ENCODE results near the gene TIMP3.

TIMP3 gene

DNA sequence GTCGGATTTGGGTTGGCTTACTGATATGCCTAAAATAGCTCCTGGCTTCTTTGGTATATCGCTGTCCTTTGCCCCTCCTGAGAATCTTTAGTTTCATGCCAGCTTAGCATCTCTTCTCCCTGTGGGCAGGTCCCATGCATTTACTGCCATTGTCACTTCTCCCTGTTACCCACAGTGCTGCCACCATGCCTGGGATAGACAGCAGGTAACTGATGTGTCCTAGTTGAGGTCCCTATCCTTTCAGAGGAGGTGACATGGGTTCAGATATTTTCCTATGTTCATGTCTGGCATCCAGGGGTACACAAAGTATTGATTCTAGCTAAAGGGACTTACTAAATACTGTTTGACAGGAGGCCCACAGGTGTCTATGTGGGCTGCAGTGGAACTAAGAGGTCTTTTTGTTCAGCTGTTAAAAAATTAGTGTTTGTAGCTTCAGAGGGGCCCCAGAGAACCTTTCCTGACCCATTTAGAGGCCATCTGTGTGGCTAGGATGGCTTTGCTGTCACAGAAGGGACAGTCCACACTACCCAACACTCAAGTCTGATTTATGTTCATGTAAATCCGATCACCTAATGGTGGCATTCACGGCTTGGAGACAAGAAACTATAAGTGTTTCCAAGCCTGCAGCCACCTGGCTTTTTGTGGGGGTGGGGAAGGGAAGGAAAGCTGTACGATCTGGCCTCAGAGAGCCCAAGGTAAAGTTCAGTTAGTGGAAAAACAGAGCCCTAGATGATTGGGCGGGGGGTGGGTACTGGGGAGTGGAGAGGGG, 8.5 kb downstream of the TIMP3 start:
- H4K20me1 ChIP-seq (ENCODE audit: insufficient read depth, low read length, poor library complexity, severe bottlenecking) = no peaks in the 10 kb centered on the region
- H3F3A ChIP-seq (ENCODE audit: low read depth) = no peaks in the 10 kb centered on the region
- no peaks in the 10 kb centered on the region for H3K9me2 ChIP-seq (replicated peaks; ENCODE audit: low read depth, low read length)
- H3K27me3 ChIP-seq (ENCODE audit: insufficient read depth, low read length, poor library complexity, severe bottlenecking) = no peaks in the 10 kb centered on the region
- H3K9me3 ChIP-seq (ENCODE audit: insufficient read depth, low read depth, low read length) = no peaks in the 10 kb centered on the region
- TF ChIP-seq EZH2phosphoT487 (IDR thresholded peaks at IDR 0.05; ENCODE audit: borderline replicate concordance) = no peak
- TF ChIP-seq, protein P1, sequence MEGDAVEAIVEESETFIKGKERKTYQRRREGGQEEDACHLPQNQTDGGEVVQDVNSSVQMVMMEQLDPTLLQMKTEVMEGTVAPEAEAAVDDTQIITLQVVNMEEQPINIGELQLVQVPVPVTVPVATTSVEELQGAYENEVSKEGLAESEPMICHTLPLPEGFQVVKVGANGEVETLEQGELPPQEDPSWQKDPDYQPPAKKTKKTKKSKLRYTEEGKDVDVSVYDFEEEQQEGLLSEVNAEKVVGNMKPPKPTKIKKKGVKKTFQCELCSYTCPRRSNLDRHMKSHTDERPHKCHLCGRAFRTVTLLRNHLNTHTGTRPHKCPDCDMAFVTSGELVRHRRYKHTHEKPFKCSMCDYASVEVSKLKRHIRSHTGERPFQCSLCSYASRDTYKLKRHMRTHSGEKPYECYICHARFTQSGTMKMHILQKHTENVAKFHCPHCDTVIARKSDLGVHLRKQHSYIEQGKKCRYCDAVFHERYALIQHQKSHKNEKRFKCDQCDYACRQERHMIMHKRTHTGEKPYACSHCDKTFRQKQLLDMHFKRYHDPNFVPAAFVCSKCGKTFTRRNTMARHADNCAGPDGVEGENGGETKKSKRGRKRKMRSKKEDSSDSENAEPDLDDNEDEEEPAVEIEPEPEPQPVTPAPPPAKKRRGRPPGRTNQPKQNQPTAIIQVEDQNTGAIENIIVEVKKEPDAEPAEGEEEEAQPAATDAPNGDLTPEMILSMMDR (conservative IDR thresholded peaks at IDR 0.05; ENCODE audit: low read length) = no peak
- no peak overlapping the region for H3K4me3 ChIP-seq (ENCODE audit: low read length, poor library complexity, severe bottlenecking)
- no peak overlapping the region for H3K9ac ChIP-seq (ENCODE audit: low read depth, low read length, poor library complexity, severe bottlenecking)
- H3K79me2 ChIP-seq (ENCODE audit: insufficient read depth, low read length) = no peaks in the 10 kb centered on the region
- no peaks in the 10 kb centered on the region for H3K4me1 ChIP-seq (ENCODE audit: insufficient read depth, low read length, poor library complexity, severe bottlenecking)
- H3K4me2 ChIP-seq (ENCODE audit: low read depth, low read length, poor library complexity, severe bottlenecking) = no peak overlapping the region
- H2AFZ ChIP-seq (ENCODE audit: low read length) = no peak overlapping the region
- H3K36me3 ChIP-seq (ENCODE audit: insufficient read depth, low read length) = no peaks in the 10 kb centered on the region

DNA sequence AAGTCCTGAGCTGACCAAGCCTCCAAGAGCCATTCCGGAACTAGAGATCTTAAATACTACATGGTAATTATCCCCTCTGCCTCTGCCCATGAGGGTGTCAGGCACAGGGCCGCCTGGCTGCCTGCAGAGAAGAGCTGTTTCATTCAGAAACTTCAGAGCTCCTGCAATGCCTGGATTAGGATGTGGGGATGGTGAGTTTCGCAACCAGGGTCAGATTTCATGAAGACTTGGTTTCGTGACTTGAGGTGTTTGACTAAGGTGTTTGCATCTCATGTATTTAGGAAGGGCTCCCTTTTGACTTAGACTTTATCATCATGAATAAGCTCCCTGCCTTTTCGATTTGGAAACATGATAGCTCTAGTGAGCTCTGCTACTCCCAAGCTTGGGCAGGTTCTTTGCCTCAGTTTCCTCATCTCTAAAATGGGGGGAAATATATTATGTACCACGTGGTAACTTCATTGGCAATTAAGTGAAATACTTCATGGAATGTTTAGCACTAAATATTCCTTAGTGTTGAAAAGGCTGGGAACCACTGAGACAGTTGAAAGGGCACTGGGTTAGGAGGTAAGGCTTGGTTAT, 9.1 kb downstream of the TIMP3 start:
- Histone ChIP-seq H3K4me2 (ENCODE audit: low read depth, low read length, poor library complexity, severe bottlenecking) (no peak overlapping the region), H3F3A (ENCODE audit: low read depth) (no peaks in the 10 kb centered on the region), H2AFZ (ENCODE audit: low read length) (no peak overlapping the region)

DNA sequence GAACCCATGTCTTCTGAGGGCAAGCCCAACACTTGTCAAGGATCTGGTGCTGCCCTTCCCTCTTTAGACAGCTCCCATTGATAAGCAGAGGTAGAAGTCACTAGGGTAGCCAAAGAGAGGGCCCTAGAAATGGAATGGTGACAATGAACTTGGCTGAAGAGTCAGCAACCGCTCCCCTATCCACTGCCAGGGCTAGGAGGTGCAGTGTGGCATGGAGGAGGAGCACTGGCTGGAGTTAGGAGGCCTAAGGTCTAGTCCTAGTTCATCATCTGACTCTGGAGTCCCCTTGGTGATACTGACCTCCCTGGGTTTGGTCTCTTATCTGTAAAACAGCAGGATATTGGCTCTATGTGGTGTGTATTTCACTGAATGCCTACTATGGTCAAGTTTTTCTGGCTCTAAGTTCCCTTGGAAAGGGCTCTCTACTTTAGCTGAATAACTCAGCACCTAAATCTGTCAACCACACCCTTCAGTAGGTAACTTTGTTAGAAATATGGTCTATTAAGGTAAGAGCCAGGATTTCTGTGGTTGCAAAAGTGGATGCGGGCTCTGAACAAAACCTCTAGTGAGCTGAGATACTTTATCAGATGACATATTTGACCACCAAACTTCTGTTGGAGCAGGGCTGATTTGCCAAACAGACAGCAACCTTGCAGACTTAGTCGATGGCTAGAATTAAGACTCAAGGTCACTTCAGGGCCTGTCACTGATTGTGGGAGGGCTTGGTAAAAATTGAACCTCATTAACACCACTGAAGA, 10.5 kb downstream of the TIMP3 start:
- H4K20me1 ChIP-seq (ENCODE audit: insufficient read depth, low read length, poor library complexity, severe bottlenecking) = no peaks in the 10 kb centered on the region
- no peak overlapping the region for H3K9ac ChIP-seq (ENCODE audit: low read depth, low read length, poor library complexity, severe bottlenecking)
- H3K9me2 ChIP-seq (replicated peaks; ENCODE audit: low read depth, low read length) = no peaks in the 10 kb centered on the region
- H3K4me2 ChIP-seq (ENCODE audit: low read depth, low read length, poor library complexity, severe bottlenecking) = no peak overlapping the region
- no peaks in the 10 kb centered on the region for H3K79me2 ChIP-seq (ENCODE audit: insufficient read depth, low read length)
- no peaks in the 10 kb centered on the region for H3K36me3 ChIP-seq (ENCODE audit: insufficient read depth, low read length)
- H3K4me1 ChIP-seq (ENCODE audit: insufficient read depth, low read length, poor library complexity, severe bottlenecking) = no peaks in the 10 kb centered on the region
- no peaks in the 10 kb centered on the region for H3K27me3 ChIP-seq (ENCODE audit: insufficient read depth, low read length, poor library complexity, severe bottlenecking)
- TF ChIP-seq, protein P1 (conservative IDR thresholded peaks at IDR 0.05; ENCODE audit: low read length) = no peak
- no peak for TF ChIP-seq EZH2phosphoT487 (IDR thresholded peaks at IDR 0.05; ENCODE audit: borderline replicate concordance)
- H3K9me3 ChIP-seq (ENCODE audit: insufficient read depth, low read depth, low read length) = no peaks in the 10 kb centered on the region
- no peak overlapping the region for H3K4me3 ChIP-seq (ENCODE audit: low read length, poor library complexity, severe bottlenecking)
- no peak overlapping the region for H2AFZ ChIP-seq (ENCODE audit: low read length)
- H3F3A ChIP-seq (ENCODE audit: low read depth) = no peaks in the 10 kb centered on the region

More for the DNA sequence above, 9.1 kb downstream of the TIMP3 start:
- no peaks in the 10 kb centered on the region for H3K9me2 ChIP-seq (replicated peaks; ENCODE audit: low read depth, low read length)
- no peak for TF ChIP-seq EZH2phosphoT487 (IDR thresholded peaks at IDR 0.05; ENCODE audit: borderline replicate concordance)
- TF ChIP-seq, protein P1 (conservative IDR thresholded peaks at IDR 0.05; ENCODE audit: low read length) = no peak
- H3K4me3 ChIP-seq (ENCODE audit: low read length, poor library complexity, severe bottlenecking) = no peak overlapping the region
- H3K27me3 ChIP-seq (ENCODE audit: insufficient read depth, low read length, poor library complexity, severe bottlenecking) = no peaks in the 10 kb centered on the region
- H3K36me3 ChIP-seq (ENCODE audit: insufficient read depth, low read length) = no peaks in the 10 kb centered on the region
- H4K20me1 ChIP-seq (ENCODE audit: insufficient read depth, low read length, poor library complexity, severe bottlenecking) = no peaks in the 10 kb centered on the region
- H3K9ac ChIP-seq (ENCODE audit: low read depth, low read length, poor library complexity, severe bottlenecking) = no peak overlapping the region
- H3K4me1 ChIP-seq (ENCODE audit: insufficient read depth, low read length, poor library complexity, severe bottlenecking) = no peaks in the 10 kb centered on the region
- H3K79me2 ChIP-seq (ENCODE audit: insufficient read depth, low read length) = no peaks in the 10 kb centered on the region
- H3K9me3 ChIP-seq (ENCODE audit: insufficient read depth, low read depth, low read length) = no peaks in the 10 kb centered on the region
